SHP77 treated with DMSO at 0.1 percent for 48 hours (cell line): ENCODE measurements around the gene COG5.
A peak's percentile ranks its signal among the peaks of the same experiment; 100 is the strongest.

Source experiments
- DNase-seq: peaks from one replicate; lab custom pipeline; 2025; lab: John Stamatoyannopoulos, UW

COG5 gene

DNA sequence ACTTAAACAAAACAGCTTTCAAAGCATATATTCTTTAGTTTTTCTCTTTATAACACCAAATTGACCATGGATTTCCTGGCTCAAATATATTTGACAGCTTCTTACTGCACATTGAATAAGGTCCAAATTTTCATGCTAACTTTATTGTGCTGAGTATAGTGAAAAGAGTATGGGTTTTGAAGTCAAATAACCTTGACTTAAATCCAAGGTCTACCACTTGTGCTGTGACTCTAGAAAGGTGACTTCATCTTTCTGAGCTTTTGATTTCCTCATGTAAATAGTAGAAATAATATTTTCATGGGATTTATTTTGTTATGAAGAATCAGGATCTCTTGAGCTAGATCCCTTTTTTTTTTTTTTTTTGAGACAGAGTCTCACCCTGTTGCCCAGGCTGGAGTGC is 233.2 kb downstream of the COG5 start:
- DNase-seq = no peak

DNA sequence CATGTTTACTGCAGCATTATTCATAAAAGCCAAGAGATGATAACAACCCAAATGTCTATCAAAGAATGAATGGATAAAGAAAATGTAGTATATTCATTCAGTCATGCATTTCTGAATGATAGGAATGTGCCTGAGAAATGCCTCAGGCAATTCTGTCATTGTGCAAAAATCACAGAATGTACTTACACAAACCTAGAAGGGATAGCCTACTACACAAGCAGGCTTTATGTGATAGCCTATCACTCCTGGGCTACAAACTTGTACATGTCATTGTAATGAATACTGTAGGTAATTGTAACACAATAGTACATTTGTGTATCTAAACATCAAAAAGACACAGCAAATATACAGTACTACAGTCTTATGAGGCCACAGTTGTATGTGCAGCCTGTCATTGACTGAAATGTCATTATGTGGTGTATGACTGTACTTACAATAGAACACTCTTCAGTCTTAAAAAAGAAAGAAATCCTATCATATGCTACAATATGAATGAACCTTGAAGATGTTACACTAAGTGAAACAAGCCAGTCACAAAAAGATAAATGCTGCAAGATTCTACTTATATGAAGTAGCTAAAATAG is 235.6 kb downstream of the COG5 start:
- no peak for DNase-seq

DNA sequence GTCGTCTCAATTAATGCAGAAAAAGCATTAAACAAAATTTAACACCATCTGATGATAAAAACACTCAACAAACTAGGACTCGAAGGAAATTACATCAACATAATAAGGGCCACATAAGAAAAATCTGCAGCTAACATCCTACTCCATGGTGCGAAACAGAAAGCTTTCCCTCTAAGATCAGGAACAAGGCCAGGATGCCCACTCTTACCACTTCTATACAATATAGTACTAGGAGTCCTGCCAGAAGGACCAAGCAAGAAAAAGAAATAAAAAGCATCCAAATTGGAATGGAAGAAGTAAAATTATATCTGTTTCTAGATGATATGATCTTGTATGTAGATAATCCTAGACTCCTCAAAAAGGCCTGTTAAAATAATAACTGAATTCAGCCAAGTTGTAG is 237.7 kb downstream of the COG5 start:
- DNase-seq = no peak

DNA sequence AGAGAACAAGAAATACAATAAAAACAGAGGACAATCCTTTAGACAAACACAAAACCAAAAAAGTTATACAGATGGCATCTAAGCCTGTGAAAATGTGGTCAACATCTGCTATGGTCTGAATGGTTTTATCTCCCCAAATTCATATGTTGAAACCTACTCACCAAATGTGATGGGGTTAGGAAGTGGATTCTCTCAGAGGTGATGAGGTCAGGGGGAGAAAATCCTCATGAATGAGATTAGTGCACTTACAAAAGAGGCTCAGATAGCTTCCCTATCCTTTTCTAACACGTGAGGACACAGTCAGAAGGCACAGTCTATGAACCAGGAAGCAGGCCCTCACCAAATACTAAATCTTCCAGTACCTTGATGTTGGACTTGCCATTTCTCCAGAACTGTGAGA is 241.7 kb downstream of the COG5 start:
- no peak for DNase-seq

DNA sequence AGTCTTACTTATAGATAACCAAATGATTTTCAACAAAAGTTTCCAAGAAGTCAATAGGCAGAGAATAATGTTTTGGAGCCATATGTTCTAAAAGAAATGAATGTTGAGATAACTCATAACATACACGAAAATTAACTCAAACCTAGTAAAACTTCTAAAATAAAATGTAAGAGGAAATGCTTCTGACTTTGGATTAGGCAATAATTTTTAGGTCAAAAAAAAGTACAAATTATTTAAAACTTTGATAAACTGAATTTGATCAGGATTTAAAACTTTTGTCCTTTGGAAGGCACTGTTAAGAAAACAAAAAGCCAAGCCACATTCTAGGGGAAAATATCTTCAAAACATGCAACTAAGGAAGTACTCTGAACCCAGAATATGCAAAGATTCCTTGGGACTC is 242.1 kb downstream of the COG5 start:
- DNase-seq = no peak

DNA sequence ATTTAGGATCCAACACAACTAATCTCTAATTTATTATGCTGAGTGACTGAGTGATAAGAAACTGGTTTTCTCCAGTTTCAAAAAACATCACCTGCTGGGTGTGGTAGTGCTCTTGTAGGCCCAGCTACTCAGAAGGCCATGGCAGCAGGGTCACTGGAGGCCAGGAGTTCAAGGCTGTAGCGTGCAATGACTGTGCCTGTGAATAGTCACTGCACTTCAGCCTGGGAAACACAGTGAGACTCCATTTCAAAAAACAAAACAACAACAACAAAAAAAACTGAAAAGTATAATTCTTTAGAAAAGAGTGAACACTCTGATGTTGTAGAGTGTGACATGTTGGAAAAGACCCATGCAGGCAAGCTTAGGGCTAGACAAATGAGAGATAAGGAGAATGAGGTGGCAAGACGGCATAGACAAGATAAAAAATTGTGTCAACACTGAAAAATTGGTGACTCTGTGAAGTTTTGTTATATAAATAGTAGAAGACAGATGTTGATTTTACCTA is 243.9 kb downstream of the COG5 start:
- no peak for DNase-seq

DNA sequence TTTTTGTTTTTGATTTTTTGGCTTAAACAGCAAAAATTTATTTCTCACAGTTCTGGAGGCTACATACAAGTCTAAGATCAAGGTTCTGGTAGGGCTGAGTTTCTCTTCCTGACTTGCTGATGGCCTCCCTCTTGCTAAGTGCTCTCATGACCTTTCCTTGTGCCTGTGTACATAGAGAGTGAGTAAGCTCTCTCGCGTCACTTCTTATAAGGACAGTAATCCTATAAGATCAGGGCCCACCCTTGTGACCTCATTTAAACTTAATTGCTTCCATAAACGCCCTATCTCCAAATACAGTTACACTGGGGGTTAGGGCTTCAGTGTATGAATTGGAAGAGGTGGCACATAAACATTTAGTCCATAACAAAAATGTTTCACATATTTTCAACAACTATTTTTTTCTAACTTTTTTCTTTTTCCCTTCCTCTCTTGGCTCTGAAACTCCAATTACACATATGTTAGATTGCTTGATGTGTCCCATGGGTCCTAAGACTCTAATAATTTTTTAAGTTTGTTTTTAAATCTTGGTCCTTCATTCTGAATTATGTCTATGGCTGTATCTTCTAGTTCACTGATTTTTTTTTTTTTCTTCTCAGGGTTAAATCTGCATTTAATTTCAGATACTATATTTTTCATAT is 245.1 kb downstream of the COG5 start:
- no peak for DNase-seq

DNA sequence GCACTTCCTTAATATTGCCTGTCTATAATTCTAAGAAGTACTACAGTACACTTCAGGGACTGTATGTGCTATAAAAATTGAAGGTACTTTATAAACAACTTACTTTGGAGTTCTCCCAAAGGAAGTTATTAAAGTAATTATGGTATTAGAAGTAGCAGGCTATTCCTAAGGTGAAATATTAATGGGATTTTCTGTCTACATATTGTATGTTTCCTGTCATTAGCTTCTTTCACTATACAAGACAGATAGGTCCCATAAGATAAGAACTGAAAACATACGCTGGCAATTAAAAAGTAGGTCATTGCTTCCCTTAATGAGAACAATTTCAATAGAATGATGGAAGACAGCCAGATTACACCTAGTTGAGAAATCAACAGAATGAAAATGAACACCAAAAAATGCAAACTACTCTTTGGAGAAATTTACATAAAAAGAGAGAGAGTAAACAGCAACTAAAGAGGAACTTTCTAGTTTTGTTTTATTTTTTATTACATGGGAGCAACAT is 248.0 kb downstream of the COG5 start:
- DNase-seq = no peak

DNA sequence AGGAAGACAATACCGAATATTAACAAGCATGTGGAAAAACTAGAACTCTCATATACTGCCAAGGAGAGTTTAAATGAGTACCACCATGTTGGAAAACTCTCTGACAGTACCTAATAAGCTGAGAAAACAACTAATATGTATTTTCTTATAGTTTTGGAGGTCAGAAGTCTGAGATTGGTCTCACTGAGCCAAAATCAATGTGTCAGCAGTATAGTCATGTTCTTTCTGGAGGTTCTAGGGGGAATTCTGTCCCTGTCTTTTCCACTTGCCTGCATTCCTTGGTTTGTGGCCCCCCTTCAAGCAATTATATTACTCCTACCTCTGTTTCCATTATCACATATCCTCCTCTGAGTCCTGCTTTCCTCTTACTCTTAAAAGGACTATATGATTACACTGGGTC is 250.4 kb downstream of the COG5 start:
- no peak for DNase-seq

DNA sequence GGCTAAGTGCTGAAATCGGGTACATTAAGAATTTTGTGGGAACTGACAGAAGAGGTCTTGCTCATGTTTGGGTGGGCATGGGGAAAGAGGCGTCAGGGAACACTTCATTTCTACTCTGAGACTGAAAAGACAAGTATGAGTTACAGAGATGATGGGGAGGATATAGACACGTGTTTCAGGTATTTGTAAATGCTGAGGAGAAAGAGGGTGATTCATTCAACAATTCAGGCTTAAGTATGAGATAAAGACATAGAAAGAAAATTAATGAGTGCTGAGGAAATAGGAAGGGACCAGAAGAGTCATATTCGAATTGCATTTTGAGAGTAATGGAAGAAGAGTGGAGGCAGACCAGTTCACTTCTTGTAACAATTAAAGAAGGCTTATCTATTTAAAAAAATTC is 251.3 kb downstream of the COG5 start:
- no peak for DNase-seq

DNA sequence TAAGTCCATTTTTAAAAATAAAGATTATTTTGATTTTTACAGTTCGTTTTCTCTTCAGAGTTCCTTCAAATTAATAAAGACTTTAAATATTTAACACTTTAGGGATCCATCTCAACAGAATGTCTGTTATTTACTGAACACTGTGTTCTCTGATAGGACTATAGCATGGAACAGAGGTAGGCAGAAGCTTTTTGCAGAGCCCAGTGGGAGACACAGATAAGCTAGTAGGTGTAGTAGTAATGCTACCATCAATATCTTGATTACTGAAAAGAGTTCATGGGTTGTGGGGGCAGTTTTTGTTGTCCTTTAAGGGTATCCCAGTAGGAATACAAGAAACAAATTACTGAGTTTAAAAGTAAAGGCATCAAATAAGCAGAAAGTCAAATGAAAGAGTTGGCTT is 254.4 kb downstream of the COG5 start:
- no peak for DNase-seq

DNA sequence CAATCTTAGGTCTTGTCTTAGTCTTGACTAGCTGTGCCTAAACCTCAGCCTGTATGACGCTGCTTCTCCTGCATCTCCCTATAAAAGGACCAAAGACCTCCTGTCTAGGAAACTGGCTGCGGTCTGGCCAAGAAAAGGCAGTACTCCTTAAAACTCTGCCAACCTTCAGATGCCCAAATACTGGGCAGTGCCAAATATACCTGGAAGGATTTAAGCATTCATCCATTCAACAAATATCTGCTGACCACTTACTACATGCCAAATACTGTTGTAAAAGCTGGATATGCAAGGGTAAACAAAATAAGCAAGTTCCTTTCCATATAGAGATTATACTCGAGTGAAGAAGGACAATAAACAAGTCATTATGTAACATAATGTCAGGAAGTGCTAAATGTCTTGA is 259.1 kb downstream of the COG5 start:
- DNase-seq = no peak

DNA sequence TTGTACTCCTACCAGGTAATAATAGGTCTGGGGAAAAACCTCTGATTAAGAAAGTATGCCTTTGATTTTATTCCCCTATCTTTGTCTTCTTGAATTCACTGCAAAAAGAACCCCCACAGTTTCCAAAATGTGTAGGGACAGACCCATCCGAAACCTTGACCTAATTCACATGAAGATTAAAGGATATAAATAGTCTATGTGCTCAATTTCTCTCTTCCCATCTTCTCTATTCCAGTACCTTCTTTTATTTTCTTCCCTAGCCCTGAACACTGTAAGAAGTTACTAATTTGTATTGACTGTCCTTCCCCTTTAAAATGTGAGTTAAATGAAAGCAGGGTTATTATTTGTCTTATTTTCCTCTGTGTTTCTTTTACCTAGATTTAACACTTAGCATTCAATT is 259.7 kb downstream of the COG5 start:
- no peak for DNase-seq

DNA sequence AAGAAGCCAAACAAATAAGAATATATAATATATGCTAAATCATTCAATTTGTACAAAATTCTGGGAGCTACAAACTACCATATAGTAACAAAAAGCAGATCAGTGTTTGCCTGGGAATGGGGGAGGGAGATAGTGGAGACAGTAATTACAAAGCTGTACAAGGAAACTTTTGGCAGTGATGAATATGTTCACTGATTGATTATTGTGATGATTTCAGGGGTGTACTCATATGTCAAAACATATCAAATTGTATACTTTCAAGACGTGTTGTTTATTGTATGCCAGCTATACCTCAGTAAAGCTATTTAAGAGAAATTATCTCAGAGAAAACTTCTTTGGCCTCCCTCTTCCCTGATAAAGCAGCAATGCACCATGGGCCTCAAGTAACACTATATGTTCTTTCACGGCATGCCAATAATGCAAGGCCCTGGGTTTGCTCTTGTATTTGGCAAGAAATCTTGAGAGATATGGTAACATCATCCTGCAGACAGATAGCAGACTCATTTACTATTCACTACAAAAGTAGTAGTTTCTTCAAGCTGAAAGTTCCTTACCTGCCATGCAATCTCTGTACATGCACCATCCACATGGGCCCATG is 261.4 kb downstream of the COG5 start:
- no peak for DNase-seq

DNA sequence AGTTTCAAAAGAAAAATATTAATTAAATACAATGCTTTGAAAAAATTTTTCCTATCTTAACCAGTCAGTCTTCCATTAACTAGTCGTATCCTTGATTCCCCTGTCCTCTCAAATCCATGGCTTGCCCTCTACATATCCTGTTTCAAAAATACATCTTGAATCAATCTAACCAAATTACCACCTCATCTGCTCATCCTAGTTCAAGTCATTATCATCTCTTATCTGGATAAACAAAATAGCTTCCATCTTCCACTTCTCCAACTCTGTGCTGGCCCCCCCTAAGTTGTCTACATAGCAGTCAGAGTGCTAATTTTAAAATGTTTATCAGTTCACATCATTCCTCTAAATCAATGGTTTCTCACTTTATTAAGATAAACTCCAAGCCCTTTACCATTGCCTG is 269.5 kb downstream of the COG5 start:
- DNase-seq = no peak

DNA sequence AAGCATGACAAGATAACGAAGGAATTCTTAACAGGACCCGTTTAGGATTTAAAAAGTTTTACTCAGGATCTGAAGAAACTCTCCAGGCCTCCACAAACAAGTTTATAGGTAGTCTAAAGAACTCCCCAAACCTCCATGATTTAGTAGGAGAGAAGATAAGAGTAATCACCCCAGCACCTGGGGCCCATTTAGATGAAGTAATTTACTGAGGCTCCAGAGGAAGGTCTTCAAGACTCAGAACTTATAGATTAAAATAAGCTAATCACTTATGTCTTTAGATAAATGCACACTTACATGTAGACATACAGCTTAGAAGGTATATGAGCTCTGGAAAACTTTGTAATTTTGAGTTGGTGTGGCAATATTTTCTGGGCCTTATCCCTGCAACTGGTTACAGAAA is 271.1 kb downstream of the COG5 start:
- no peak for DNase-seq

DNA sequence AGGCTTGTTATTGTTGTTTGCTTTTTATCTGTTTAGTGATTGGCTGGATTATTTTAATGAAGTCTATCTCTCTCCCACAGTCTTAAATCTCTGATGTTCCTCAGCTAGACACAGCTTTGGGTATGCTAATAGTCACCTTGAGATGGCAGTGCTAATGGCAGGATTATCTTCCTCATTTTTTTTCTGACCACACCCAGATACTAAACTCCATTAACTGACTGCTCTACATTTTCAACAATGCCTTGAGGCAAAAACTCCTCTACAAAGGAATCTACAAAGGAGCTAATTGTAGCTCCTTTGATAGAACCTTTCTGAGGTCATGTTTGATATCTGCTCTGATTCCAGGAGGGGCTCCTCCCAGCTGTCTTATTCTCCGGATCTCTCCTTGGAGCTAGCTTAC is 272.3 kb downstream of the COG5 start:
- DNase-seq = no peak

DNA sequence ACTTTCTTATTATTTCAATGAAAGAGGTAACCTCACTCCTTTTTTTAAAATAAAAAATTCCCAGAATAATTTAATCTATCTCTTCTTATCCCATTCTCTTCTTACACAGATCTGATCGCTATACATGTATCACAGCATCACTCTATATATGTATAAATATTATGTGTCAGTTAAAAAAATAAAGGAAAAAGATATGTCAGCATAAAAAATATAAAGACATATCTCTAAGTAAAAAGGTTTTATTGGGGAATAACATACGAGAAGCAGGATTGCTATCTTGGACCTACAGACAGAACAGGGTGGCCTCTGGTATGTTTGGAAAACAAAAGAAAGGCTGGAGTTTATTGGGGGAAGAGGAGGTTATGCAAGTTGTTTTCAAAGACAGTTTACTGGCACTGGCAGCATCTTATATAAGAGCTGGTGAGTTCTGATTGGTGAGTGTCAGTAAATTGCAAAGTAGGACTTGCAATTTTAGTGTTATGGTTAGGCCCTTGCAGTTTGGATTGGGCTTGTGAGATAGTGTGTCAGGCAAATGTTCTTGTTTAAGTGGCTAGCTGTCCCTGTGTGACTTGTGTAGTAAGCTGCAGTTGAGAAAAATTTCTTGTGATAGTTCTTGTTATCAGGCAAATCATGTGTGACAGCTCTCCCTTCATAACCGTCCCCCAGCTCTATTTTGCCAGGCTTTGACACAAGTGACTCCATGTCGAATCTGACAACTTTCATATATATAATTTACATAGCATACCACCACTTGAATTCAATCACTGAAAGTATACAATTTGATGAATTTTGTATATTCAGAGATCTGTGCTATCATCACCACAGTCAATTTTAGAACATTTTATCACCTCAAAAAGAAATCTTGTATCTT is 276.7 kb downstream of the COG5 start:
- DNase-seq = no peak

DNA sequence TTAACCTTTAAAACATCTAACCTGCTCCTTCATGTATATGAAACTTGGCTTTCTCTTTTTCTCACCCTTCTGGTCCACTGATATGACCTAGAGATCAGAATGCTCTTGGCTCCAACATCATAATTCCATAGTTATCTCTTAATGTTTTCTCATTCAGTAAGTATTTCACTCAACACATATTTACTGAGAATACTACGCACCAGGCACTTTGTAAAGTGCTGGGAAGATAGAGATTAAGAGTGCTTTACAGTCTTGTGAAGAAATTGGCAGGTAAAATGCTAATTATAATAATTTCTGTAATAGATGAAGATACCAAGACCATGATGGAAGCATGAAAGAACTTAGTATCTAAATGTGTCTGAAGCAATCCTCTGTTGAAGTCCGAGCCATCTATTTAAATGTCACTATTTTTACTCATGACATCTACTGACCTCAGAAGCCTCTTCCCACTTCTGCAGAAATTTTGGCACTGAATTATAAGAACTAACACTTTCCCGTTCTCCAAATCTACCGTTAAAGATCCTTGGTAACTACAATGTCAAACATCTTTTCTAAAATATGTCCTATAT is 278.7 kb downstream of the COG5 start:
- DNase-seq = no peak

DNA sequence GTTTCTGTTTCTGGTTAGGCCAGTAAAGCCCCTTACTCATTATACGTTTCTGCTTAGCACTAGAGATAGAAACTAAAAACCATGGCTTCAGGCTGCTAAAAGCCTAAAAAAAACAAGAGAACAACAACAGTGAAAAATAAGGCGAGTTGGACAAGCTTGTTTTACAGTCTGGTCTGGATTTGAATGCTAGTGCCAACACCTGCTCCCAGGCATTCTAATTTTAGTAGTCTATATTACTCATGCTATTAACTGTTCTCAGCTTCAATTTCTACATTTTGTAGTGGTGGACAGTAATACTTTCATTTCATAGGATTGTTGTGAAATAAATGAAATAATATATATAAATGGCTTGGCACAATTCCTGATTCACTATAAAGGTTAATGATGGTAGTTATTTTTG is 286.4 kb downstream of the COG5 start:
- DNase-seq = peak; percentile 1

DNA sequence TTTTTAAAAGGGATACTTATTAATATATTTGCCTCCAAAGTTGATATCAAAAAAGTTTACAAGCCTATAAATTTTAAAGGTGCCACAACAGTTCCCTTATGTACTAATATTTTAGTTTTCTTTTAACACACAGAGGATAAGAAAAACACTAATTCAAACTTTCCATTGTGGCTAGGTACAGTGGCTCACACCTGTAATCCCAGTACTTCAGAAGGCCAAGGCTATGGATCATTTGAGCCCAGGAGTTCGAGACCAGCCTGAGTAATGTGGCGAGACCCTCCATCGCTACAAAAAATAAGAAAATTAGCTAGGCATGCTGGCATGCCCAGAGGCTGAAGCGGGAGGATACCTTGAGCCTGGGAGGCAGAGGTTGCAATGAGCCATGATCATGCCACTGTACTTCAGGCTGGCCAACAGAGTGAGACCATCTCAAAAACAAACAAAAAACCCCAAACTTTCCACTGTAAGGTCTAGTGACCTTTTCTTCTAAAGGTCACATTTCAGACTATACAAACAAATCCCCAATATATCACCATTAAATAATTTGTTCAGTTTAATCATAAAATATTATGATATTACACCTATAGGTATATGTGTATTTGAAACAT is 287.4 kb downstream of the COG5 start:
- DNase-seq = no peak

DNA sequence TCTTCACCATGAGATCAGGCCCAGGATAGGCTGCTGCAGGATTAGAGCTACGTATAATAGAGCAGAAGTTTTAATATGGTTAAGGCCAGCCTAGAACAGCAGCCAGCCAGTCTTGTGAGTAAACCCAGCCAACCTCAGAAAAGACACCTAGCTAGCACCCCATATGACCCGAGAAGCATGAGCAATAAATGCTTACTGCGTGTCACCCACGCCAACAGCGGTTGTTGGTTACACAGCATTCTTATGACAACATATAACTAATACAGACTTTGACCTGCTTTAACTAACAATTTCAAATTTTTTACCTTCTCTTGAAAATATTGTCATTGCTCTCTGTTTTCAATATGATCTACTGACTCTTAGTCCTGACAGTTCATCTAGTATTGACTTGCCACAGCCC is 289.2 kb downstream of the COG5 start:
- no peak for DNase-seq
